Fibroblast of lung (primary cell): ENCODE measurements around the gene DNMBP. TPM values are rescaled to one million over a fixed set of nuclear protein-coding genes. Genes with fewer than 3 reads are reported as not detected.

Source experiments
- DNase-seq, 2 donors: peaks; one replicate each; pipeline versions ENCODE4 v3.0.0 to v3.0.0-alpha.2; 2010; ENCODE audit warnings: low read depth in 2 of 2
- H2AFZ ChIP-seq: 2 replicates; pipeline ENCODE4 v1.5.1; 2012; ENCODE audit warnings: low read length, control low read depth, inconsistent platforms
- H3K27ac ChIP-seq: 2 replicates; pipeline ENCODE4 v1.5.1; 2011; ENCODE audit warnings: low read length, control low read depth; ENCODE audit not compliant: insufficient read depth
- H3K27me3 ChIP-seq: 2 replicates; pipeline ENCODE4 v1.5.1; 2011; ENCODE audit warnings: mild to moderate bottlenecking, low read length; ENCODE audit not compliant: control insufficient read depth, insufficient read depth
- H3K36me3 ChIP-seq: 2 replicates; pipeline ENCODE4 v1.5.1; 2011; ENCODE audit warnings: low read length; ENCODE audit not compliant: control insufficient read depth, insufficient read depth
- H3K4me1 ChIP-seq: 2 replicates; pipeline ENCODE4 v1.5.1; 2011; ENCODE audit warnings: low read length; ENCODE audit not compliant: control insufficient read depth, insufficient read depth; ENCODE audit errors: extremely low read depth
- H3K4me2 ChIP-seq: 2 replicates; pipeline ENCODE4 v1.5.1; 2011; ENCODE audit warnings: low read length, control low read depth; ENCODE audit not compliant: insufficient read depth; ENCODE audit errors: extremely low read depth
- H3K4me3 ChIP-seq, 4 experiments: fragments of 200-600 bp in 1 of 4; sonication (generic) in 1 of 4; replicated peaks in 1 of 4; 2 replicates each; pipeline ENCODE4 v1.5.1; 2011 to 2016; ENCODE audit warnings: low read length in 4 of 4, low read depth in 3 of 4, mild to moderate bottlenecking in 3 of 4, control low read depth in 2 of 4, inconsistent platforms in 1 of 4, mixed read lengths in 1 of 4; ENCODE audit not compliant: insufficient read depth in 1 of 4; ENCODE audit errors: control extremely low read depth in 1 of 4
- H3K79me2 ChIP-seq: 2 replicates; pipeline ENCODE4 v1.5.1; 2012; ENCODE audit warnings: mild to moderate bottlenecking, low read length, inconsistent platforms; ENCODE audit not compliant: control insufficient read depth, insufficient read depth
- H3K9ac ChIP-seq: 2 replicates; pipeline ENCODE4 v1.5.1; 2011; ENCODE audit warnings: mild to moderate bottlenecking, low read length, control low read depth; ENCODE audit not compliant: insufficient read depth
- H3K9me3 ChIP-seq: 2 replicates; pipeline ENCODE4 v1.5.1; 2012; ENCODE audit warnings: low read depth, low read length; ENCODE audit not compliant: control insufficient read depth, insufficient read depth
- H4K20me1 ChIP-seq: 2 replicates; pipeline ENCODE4 v1.5.1; 2011; ENCODE audit warnings: low read length; ENCODE audit not compliant: control insufficient read depth, insufficient read depth; ENCODE audit errors: extremely low read depth
- CTCF ChIP-seq, 2 donors: IDR thresholded peaks in 1 of 2; conservative IDR thresholded peaks in 1 of 2; 1 replicate in 1 of 2; 2 replicates in 1 of 2; pipeline ENCODE4 v1.5.1; 2011 to 2012; ENCODE audit warnings: low read length in 2 of 2, control low read depth in 1 of 2, inconsistent platforms in 1 of 2, low read depth in 1 of 2, mild to moderate bottlenecking in 1 of 2
- EZH2 ChIP-seq: IDR thresholded peaks from 2 replicates; pipeline ENCODE4 v1.5.1; 2012; ENCODE audit warnings: low read length, control low read depth, mild to moderate bottlenecking; ENCODE audit errors: missing control alignments
- polyA plus RNA-seq, 2 donors: library from polyadenylated mRNA; depleted of rRNA in 1 of 2; stranded (reverse) in 1 of 2; unstranded in 1 of 2; fragments of >200 nt; gene quantifications; 2 replicates each; pipeline ENCODE4 v1.2.1, GENCODE V29; 2011 to 2012; ENCODE audit warnings: missing spikeins in 1 of 2
- total RNA-seq: library from RNA; depleted of rRNA; stranded (reverse); fragments of >200 nt; gene quantifications from 2 replicates; pipeline ENCODE4 v1.2.1, GENCODE V29; 2014

DNMBP gene
- total and polyA plus RNA-seq, 2 donors (not counting 1 experiment from before 2014, with no cell fraction given), result 12.9 to 21.2 TPM

GRCh38 chr10:99913831-99914235 is 95.9 kb downstream of the DNMBP start:
- Histone ChIP-seq H3K4me3 (no peak overlapping the region), H3K9ac (no peak overlapping the region), H2AFZ (no peak overlapping the region), H3K27me3 (no peaks in the 10 kb centered on the region), H4K20me1 (no peaks in the 10 kb centered on the region), H3K27ac (no peak overlapping the region), H3K4me1 (peaks cover 2% of the 10 kb centered on the region), H3K4me2 (no peak overlapping the region), H3K36me3 (peaks cover 1% of the 10 kb centered on the region), H3K79me2 (peaks cover 37% of the 10 kb centered on the region), H3K9me3 (no peaks in the 10 kb centered on the region)
- TF ChIP-seq CTCF (conservative IDR thresholded peaks at IDR 0.05 in 1 of 2, IDR thresholded peaks at IDR 0.05 in 1 of 2; ENCODE audit: low read depth in 1 of 2, low read length in 2 of 2) (no peak), EZH2 (no peak)
- peak in 1 of 2 donors; percentile 32 for DNase-seq

- Histone ChIP-seq H3K9ac (no peak overlapping the region), H3K4me3 (no peak overlapping the region), H4K20me1 (no peaks in the 10 kb centered on the region), H3K4me1 (peaks cover 3% of the 10 kb centered on the region), H3K4me2 (no peak overlapping the region), H3K36me3 (peaks cover 6% of the 10 kb centered on the region), H3K9me3 (no peaks in the 10 kb centered on the region), H3K27ac (no peak overlapping the region), H2AFZ (no peak overlapping the region), H3K79me2 (peaks cover 33% of the 10 kb centered on the region), H3K27me3 (no peaks in the 10 kb centered on the region)
- no peak for DNase-seq
- TF ChIP-seq EZH2 (no peak), CTCF (conservative IDR thresholded peaks at IDR 0.05 in 1 of 2, IDR thresholded peaks at IDR 0.05 in 1 of 2; ENCODE audit: low read depth in 1 of 2, low read length in 2 of 2) (no peak)
These were observed 97.7 kb downstream of the DNMBP start for GRCh38 chr10:99912041-99912440.

DNA sequence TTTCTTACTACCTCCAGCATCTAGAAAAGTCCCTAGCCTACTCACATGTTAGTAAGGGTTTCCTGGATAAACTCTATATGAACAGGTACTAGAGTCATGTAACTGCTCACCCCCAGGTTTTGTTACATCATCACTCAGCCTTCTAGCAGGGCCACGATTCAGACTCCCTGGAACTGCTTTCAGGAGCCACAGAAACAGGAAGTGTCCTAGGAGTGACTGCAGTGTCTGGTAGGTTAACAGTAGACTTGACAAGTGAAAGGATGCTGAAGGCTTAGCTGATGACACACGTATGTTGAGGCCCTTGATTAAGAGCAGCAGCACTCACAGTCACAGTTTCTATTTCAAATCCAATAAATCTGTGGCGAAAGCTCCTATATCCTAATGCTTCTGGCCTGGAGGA is 101.2 kb downstream of the DNMBP start:
- TF ChIP-seq CTCF (conservative IDR thresholded peaks at IDR 0.05 in 1 of 2, IDR thresholded peaks at IDR 0.05 in 1 of 2; ENCODE audit: low read depth in 1 of 2, low read length in 2 of 2), result no peak
- no peak for TF ChIP-seq EZH2
- Histone ChIP-seq H3K27ac (no peak overlapping the region), H3K27me3 (no peaks in the 10 kb centered on the region), H3K4me1 (peaks cover 9% of the 10 kb centered on the region), H4K20me1 (no peaks in the 10 kb centered on the region), H3K36me3 (peaks cover 14% of the 10 kb centered on the region), H3K9me3 (no peaks in the 10 kb centered on the region), H3K9ac (no peak overlapping the region), H2AFZ (no peak overlapping the region), H3K4me2 (no peak overlapping the region), H3K79me2 (peaks cover 13% of the 10 kb centered on the region), H3K4me3 (no peak overlapping the region)
- DNase-seq, result peak in 1 of 2 donors; percentile 28
